Measurements from ENCODE around the gene THAP4.
"Not testable (repeated sequence)": the region's sequence is repeated elsewhere in the genome, so short reads cannot be mapped to it uniquely, and the experiment has no call there.

THAP4 gene

GRCh38 chr2:241611062-241611461, 25.9 kb downstream of the THAP4 start:
- no peak for DNase-seq

GRCh38 chr2:241609859-241610793, 26.8 kb downstream of the THAP4 start:
- peak; percentile 82 for DNase-seq

GRCh38 chr2:241608881-241609280, 28.1 kb downstream of the THAP4 start:
- DNase-seq = no peak

GRCh38 chr2:241607162-241607885, 29.6 kb downstream of the THAP4 start:
- DNase-seq = no peak

- DNase-seq = no peak
Measured at GRCh38 chr2:241606186-241606585, 30.8 kb downstream of the THAP4 start.

- no peak for DNase-seq
Measured at GRCh38 chr2:241603686-241604085, 33.3 kb downstream of the THAP4 start.

- no peak for DNase-seq
Measured at GRCh38 chr2:241602720-241603119, 34.2 kb downstream of the THAP4 start.

- no peak for DNase-seq
Measured at GRCh38 chr2:241601841-241602240, 35.1 kb downstream of the THAP4 start.

GRCh38 chr2:241599615-241600014, 37.3 kb downstream of the THAP4 start:
- DNase-seq = no peak

- no peak for DNase-seq
Measured at GRCh38 chr2:241598487-241598886, 38.5 kb downstream of the THAP4 start.

- no peak for DNase-seq
Measured at GRCh38 chr2:241598061-241598460, 38.9 kb downstream of the THAP4 start.

- DNase-seq = no peak
Measured at GRCh38 chr2:241597561-241597960, 39.4 kb downstream of the THAP4 start.

- DNase-seq = no peak
Measured at GRCh38 chr2:241595600-241596140, 41.3 kb downstream of the THAP4 start.

- DNase-seq = no peak
Measured at GRCh38 chr2:241593271-241593670, 43.7 kb downstream of the THAP4 start.

- no peak for DNase-seq
Measured at GRCh38 chr2:241592126-241592845, 44.7 kb downstream of the THAP4 start.

GRCh38 chr2:241590496-241591455, 46.2 kb downstream of the THAP4 start:
- DNase-seq = not testable (repeated sequence)

- not testable (repeated sequence) for DNase-seq
Measured at GRCh38 chr2:241589863-241590262, 47.1 kb downstream of the THAP4 start.

GRCh38 chr2:241586564-241587264, 50.2 kb downstream of the THAP4 start:
- no peak for DNase-seq

GRCh38 chr2:241584436-241584835, 52.5 kb downstream of the THAP4 start:
- no peak for DNase-seq

GRCh38 chr2:241582806-241583205, 54.2 kb downstream of the THAP4 start:
- DNase-seq = no peak

- no peak for DNase-seq
Measured at GRCh38 chr2:241582328-241582727, 54.6 kb downstream of the THAP4 start.
